C4-2B (cell line): ENCODE results near the gene PRKCE.
"Not testable (repeated sequence)": the region's sequence is repeated elsewhere in the genome, so short reads cannot be mapped to it uniquely, and the experiment has no call there.

ENCODE experiments used
- ZFX ChIP-seq: fragments of 450-650 bp; IDR thresholded peaks from 2 replicates; pipeline ENCODE4 v1.6.1; 2017
- TF ChIP-seq, protein P1 (sequence below): fragments of 450-650 bp; conservative IDR thresholded peaks from 2 replicates; pipeline ENCODE4 v1.5.1; 2017; ENCODE audit warnings: mild to moderate bottlenecking

DNA sequence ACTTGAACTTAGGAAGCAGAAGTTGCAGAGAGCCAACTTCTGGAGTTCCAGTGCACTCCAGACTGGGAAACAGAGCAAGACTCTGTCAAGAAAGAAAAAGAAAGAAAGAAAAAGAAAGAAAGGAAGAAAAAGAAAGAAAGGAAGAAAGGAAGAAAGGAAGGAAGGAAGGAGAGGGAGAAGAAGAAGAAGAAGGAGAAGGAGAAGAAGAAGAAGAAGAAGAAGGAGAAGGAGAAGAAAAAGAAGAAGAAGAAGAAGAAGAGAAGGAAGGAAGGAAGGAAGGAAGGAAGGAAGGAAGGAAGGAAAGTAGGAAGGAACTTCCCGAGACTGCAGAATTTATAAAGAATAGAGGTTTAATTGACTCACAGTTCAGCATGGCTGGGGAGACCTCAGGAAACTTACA is 65.0 kb downstream of the PRKCE start:
- TF ChIP-seq, protein P1, sequence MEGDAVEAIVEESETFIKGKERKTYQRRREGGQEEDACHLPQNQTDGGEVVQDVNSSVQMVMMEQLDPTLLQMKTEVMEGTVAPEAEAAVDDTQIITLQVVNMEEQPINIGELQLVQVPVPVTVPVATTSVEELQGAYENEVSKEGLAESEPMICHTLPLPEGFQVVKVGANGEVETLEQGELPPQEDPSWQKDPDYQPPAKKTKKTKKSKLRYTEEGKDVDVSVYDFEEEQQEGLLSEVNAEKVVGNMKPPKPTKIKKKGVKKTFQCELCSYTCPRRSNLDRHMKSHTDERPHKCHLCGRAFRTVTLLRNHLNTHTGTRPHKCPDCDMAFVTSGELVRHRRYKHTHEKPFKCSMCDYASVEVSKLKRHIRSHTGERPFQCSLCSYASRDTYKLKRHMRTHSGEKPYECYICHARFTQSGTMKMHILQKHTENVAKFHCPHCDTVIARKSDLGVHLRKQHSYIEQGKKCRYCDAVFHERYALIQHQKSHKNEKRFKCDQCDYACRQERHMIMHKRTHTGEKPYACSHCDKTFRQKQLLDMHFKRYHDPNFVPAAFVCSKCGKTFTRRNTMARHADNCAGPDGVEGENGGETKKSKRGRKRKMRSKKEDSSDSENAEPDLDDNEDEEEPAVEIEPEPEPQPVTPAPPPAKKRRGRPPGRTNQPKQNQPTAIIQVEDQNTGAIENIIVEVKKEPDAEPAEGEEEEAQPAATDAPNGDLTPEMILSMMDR: not testable (repeated sequence)
- TF ChIP-seq ZFX: not testable (repeated sequence)
